Upper lobe of left lung (tissue), 6 donors: Measurements from ENCODE around the gene NOP9. TPM values are rescaled to one million over a fixed set of nuclear protein-coding genes. Genes with fewer than 3 reads are reported as not detected.

Experiments
- ATAC-seq, 2 donors: fragments of 200-7000 bp; cut with Tn5 transposase; one replicate each; pipeline ENCODE4 v1.9.1; 2022; ENCODE audit warnings: mild to moderate bottlenecking in 2 of 2, moderate library complexity in 2 of 2; ENCODE audit not compliant: low FRiP score in 2 of 2
- DNase-seq, 2 donors: peaks; one replicate each; pipeline ENCODE4 v3.0.0-alpha.2; 2019 to 2020
- H3K27ac ChIP-seq, 4 donors: fragments of 200-600 bp; sonication (generic); one replicate each; pipeline ENCODE4 v1.5.1; 2016 to 2019
- H3K27me3 ChIP-seq, 4 donors: fragments of 200-600 bp; sonication (generic); one replicate each; pipeline ENCODE4 v1.5.1; 2017 to 2019
- H3K36me3 ChIP-seq, 4 donors: fragments of 200-600 bp; sonication (generic); one replicate each; pipeline ENCODE4 v1.5.1; 2016 to 2019
- H3K4me1 ChIP-seq, 4 donors: fragments of 200-600 bp; sonication (generic); one replicate each; pipeline ENCODE4 v1.5.1; 2018 to 2019
- H3K4me3 ChIP-seq, 4 donors: fragments of 200-600 bp; sonication (generic); one replicate each; pipeline ENCODE4 v1.5.1; 2017 to 2019; ENCODE audit warnings: mild to moderate bottlenecking in 2 of 4, moderate library complexity in 1 of 4
- H3K9me3 ChIP-seq, 4 donors: fragments of 200-600 bp; sonication (generic); one replicate each; pipeline ENCODE4 v1.5.1; 2018 to 2019
- EP300 ChIP-seq, 4 donors: sonication (generic); formaldehyde crosslinking; IDR thresholded peaks; one replicate each; pipeline ENCODE4 v1.5.1; 2017; ENCODE audit warnings: antibody characterized with exemption in 4 of 4, control low read depth in 2 of 4
- POLR2A ChIP-seq, 4 donors: fragments of 450-650 bp; IDR thresholded peaks; one replicate each; pipeline ENCODE4 v1.5.1; 2016 to 2017; ENCODE audit warnings: antibody characterized with exemption in 4 of 4, mild to moderate bottlenecking in 2 of 4
- POLR2AphosphoS5 ChIP-seq, 2 donors: sonication (generic); formaldehyde crosslinking; IDR thresholded peaks; one replicate each; pipeline ENCODE4 v1.5.1; 2017; ENCODE audit warnings: antibody characterized with exemption in 2 of 2
- WGBS, 2 donors: methylation state at CpG; one replicate each; pipeline ENCODE4 v1.1.5; 2017 to 2018; 5-methylcytosine and 5-hydroxymethylcytosine counted together
- total RNA-seq, 6 donors: library from RNA; depleted of rRNA in 4 of 6; stranded (reverse); fragments of >200 nt in 4 of 6; gene quantifications; one replicate each; pipeline versions ENCODE4 v1.1.0 to v1.2.1, GENCODE V29; 2016 to 2021
- TF ChIP-seq, protein P1 (sequence below), 6 experiments: fragments of 450-650 bp in 4 of 6; fragments of 200-600 bp in 2 of 6; sonication (generic) in 2 of 6; IDR thresholded peaks; one replicate each; pipeline ENCODE4 v1.5.1; 2016 to 2019; ENCODE audit warnings: antibody characterized with exemption in 6 of 6
- donor health status: DM: no; HTN: no; CAD: no; lungs with moderate emphysema.
- donor health status: DM: no; HTN: yes; CAD: no; lungs with severe emphysema.

Gene NOP9
- total RNA-seq, 6 donors from 2014 or later: 13.3 to 31.4 (median 22.6) TPM

- H3K27me3 ChIP-seq: peaks cover 0 to 5% (median 0%) of the 10 kb centered on the region in 4 donors
- H3K36me3 ChIP-seq: peaks cover 0 to 9% (median 4%) of the 10 kb centered on the region in 4 donors
- ATAC-seq (peak; percentile 55 to 68), DNase-seq (peak; percentile 70 to 90)
- TF ChIP-seq EP300 (IDR thresholded peaks at IDR 0.05) (no peak), POLR2A (IDR thresholded peaks at IDR 0.05) (no peak), POLR2AphosphoS5 (IDR thresholded peaks at IDR 0.05) (peak; percentile 59 to 80)
- TF ChIP-seq, protein P1, sequence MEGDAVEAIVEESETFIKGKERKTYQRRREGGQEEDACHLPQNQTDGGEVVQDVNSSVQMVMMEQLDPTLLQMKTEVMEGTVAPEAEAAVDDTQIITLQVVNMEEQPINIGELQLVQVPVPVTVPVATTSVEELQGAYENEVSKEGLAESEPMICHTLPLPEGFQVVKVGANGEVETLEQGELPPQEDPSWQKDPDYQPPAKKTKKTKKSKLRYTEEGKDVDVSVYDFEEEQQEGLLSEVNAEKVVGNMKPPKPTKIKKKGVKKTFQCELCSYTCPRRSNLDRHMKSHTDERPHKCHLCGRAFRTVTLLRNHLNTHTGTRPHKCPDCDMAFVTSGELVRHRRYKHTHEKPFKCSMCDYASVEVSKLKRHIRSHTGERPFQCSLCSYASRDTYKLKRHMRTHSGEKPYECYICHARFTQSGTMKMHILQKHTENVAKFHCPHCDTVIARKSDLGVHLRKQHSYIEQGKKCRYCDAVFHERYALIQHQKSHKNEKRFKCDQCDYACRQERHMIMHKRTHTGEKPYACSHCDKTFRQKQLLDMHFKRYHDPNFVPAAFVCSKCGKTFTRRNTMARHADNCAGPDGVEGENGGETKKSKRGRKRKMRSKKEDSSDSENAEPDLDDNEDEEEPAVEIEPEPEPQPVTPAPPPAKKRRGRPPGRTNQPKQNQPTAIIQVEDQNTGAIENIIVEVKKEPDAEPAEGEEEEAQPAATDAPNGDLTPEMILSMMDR (IDR thresholded peaks at IDR 0.05): no peak
- H3K27ac ChIP-seq: peak overlapping the region; percentile 22 to 75 (median 49)
- H3K4me3 ChIP-seq: no peak overlapping the region
- H3K4me1 ChIP-seq: peaks cover 41 to 54% (median 52%) of the 10 kb centered on the region in 4 donors
- H3K9me3 ChIP-seq: no peaks in the 10 kb centered on the region
- WGBS, 2 donors: 44% methylated on average over 5 of the region's 9 CpGs; no CpG with 5 or more reads in 1 of the 2 donors
Measured at GRCh38 chr14:24329736-24330135, 30.1 kb downstream of the NOP9 start.

DNA sequence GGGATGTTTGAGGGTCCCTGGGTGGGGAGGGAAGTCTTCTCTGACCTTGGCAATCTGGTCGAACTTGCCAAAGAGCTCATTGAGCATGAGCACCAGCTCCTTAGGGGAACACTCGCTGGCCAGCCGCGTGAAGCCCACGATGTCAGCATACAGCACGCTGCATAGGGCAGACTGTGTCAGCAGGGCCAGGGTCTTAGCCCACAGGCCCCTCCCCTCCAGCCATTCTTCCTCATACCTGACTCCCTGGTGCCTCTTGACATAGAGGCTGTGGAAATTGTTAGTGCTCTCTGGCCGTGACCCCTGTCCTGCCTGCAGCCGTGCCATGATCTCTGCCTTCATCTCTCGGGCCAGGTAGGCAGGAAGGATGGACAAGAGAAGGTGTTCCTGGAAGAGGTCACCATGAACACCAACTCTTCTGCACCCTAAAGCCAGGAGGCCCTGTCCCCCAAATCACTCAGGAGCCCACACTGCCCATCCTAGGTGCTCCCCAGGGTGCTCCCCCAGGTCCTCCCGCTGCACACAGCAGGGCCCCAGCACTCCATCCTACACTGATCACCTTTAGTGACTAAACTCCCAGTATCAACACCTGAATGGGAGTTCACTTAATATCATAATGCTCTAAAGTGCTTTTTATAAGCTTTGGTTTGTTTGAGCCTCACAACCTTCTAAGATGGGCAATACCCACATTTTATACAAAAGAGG lies 31.5 kb downstream of the NOP9 start:
- TF ChIP-seq POLR2AphosphoS5 (IDR thresholded peaks at IDR 0.05): no peak
- TF ChIP-seq, protein P1 (IDR thresholded peaks at IDR 0.05): no peak
- no peak for TF ChIP-seq POLR2A (IDR thresholded peaks at IDR 0.05)
- no peak for TF ChIP-seq EP300 (IDR thresholded peaks at IDR 0.05)
- WGBS, 2 donors: 89 to 97% methylated on average over 7 to 10 of the region's 10 CpGs
- Histone ChIP-seq H3K27ac (peak overlapping the region in 1 of 4 donors; percentile 89), H3K27me3 (peaks cover 0 to 8% (median 0%) of the 10 kb centered on the region in 4 donors), H3K4me1 (peaks cover 52 to 67% (median 64%) of the 10 kb centered on the region in 4 donors), H3K4me3 (no peak overlapping the region), H3K9me3 (no peaks in the 10 kb centered on the region), H3K36me3 (peaks cover 0 to 3% (median 0%) of the 10 kb centered on the region in 4 donors)
- ATAC-seq: no peak
- DNase-seq: peak in 1 of 2 donors; percentile 38

DNA sequence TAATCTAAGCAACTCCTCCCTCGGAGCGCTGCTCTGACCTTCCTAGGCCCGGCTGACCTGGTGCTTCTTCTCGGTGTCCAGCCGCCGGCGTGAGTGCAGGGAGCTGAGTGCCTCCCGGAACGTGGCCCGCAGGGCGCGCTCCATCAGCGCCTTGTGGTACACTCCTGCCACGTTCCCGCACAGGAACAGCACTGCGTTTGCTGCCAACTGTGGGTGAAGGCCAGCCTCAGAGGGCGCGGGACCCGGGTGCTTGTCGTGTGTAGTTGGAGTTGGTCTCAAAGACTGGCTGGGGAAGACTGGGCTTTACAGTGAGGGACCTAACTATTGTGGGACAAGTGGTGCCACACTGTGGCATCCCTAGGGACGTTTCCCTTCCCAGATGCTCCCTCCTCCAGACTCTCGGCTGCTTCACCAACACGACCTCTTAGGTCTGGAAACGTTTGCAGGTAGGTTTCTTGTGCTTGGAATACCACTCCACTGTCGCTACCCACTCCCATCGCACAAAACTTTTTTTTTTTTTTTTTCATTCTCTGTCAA lies 32.1 kb downstream of the NOP9 start:
- ATAC-seq (no peak), DNase-seq (peak in 1 of 2 donors; percentile 83)
- Histone ChIP-seq H3K4me1 (peaks cover 53 to 74% (median 68%) of the 10 kb centered on the region in 4 donors), H3K9me3 (no peaks in the 10 kb centered on the region), H3K27me3 (peaks cover 0 to 8% (median 0%) of the 10 kb centered on the region in 4 donors), H3K4me3 (peak overlapping the region in 1 of 4 donors; percentile 55), H3K36me3 (peaks cover 0 to 4% (median 1%) of the 10 kb centered on the region in 4 donors), H3K27ac (peak overlapping the region in 2 of 4 donors; percentile 53 to 89)
- TF ChIP-seq POLR2A (IDR thresholded peaks at IDR 0.05) (no peak), EP300 (IDR thresholded peaks at IDR 0.05) (no peak), POLR2AphosphoS5 (IDR thresholded peaks at IDR 0.05) (no peak)
- TF ChIP-seq, protein P1 (IDR thresholded peaks at IDR 0.05): no peak
- WGBS, 2 donors: 61 to 68% methylated on average over 13 to 26 of the region's 26 CpGs

GRCh38 chr14:24332268-24332993 lies 32.8 kb downstream of the NOP9 start:
- 29 to 32% methylated on average over 41 to 56 of the region's 56 CpGs for WGBS, 2 donors
- Histone ChIP-seq H3K4me3 (peak overlapping the region in 3 of 4 donors; percentile 34 to 55 (median 50)), H3K27me3 (peaks cover 0 to 8% (median 0%) of the 10 kb centered on the region in 4 donors), H3K9me3 (no peaks in the 10 kb centered on the region), H3K4me1 (peaks cover 47 to 76% (median 65%) of the 10 kb centered on the region in 4 donors), H3K27ac (peak overlapping the region in 2 of 4 donors; percentile 53 to 89), H3K36me3 (peaks cover 0 to 10% (median 2%) of the 10 kb centered on the region in 4 donors)
- peak; percentile 78 to 80 for ATAC-seq
- TF ChIP-seq POLR2A (IDR thresholded peaks at IDR 0.05) (no peak), POLR2AphosphoS5 (IDR thresholded peaks at IDR 0.05) (peak; percentile 17 to 58), EP300 (IDR thresholded peaks at IDR 0.05) (no peak)
- TF ChIP-seq, protein P1 (IDR thresholded peaks at IDR 0.05): peak; percentile 70 to 85 (median 82)
- peak; percentile 85 to 91 for DNase-seq
